Lower leg skin (tissue), 4 donors: ENCODE results near the gene COX4I2. TPM values are rescaled to one million over a fixed set of nuclear protein-coding genes. Genes with fewer than 3 reads are reported as not detected.

Source experiments
- DNase-seq, 2 donors: peaks; one replicate each; pipeline ENCODE4 v3.0.0-alpha.2; 2019; ENCODE audit warnings: low spot score in 2 of 2
- H3K4me3 ChIP-seq: fragments of 200-600 bp; sonication (generic); 2 replicates; pipeline ENCODE4 v1.5.1; 2017; ENCODE audit warnings: mild to moderate bottlenecking, low read depth; ENCODE audit not compliant: poor library complexity, severe bottlenecking
- POLR2A ChIP-seq, 2 donors: fragments of 450-650 bp; IDR thresholded peaks; one replicate each; pipeline ENCODE4 v1.6.1; 2016 to 2017; ENCODE audit warnings: antibody characterized with exemption in 2 of 2, mild to moderate bottlenecking in 1 of 2, moderate library complexity in 1 of 2
- WGBS, 2 donors: methylation state at CpG; one replicate each; pipeline ENCODE4 v1.1.5; 2018; 5-methylcytosine and 5-hydroxymethylcytosine counted together
- intact Hi-C: fragments of 100-400 bp; cut with DNase I; formaldehyde crosslinking; loops from one replicate; pipeline ENCODE4 v1.15.0; 2023; ENCODE audit warnings: low total_unique reads
- total RNA-seq, 4 donors: library from RNA; depleted of rRNA; stranded (reverse); fragments of >200 nt; gene quantifications; one replicate each; pipeline ENCODE4 v1.1.0, GENCODE V29; 2016
- TF ChIP-seq, protein P1 (sequence below), 3 donors: fragments of 450-650 bp; IDR thresholded peaks; one replicate each; pipeline ENCODE4 v1.5.1; 2016; ENCODE audit warnings: antibody characterized with exemption in 3 of 3, mild to moderate bottlenecking in 3 of 3, moderate library complexity in 2 of 3

Gene COX4I2
- total RNA-seq, 4 donors from 2014 or later: 0.67 to 19.0 (median 3.3) TPM

DNA sequence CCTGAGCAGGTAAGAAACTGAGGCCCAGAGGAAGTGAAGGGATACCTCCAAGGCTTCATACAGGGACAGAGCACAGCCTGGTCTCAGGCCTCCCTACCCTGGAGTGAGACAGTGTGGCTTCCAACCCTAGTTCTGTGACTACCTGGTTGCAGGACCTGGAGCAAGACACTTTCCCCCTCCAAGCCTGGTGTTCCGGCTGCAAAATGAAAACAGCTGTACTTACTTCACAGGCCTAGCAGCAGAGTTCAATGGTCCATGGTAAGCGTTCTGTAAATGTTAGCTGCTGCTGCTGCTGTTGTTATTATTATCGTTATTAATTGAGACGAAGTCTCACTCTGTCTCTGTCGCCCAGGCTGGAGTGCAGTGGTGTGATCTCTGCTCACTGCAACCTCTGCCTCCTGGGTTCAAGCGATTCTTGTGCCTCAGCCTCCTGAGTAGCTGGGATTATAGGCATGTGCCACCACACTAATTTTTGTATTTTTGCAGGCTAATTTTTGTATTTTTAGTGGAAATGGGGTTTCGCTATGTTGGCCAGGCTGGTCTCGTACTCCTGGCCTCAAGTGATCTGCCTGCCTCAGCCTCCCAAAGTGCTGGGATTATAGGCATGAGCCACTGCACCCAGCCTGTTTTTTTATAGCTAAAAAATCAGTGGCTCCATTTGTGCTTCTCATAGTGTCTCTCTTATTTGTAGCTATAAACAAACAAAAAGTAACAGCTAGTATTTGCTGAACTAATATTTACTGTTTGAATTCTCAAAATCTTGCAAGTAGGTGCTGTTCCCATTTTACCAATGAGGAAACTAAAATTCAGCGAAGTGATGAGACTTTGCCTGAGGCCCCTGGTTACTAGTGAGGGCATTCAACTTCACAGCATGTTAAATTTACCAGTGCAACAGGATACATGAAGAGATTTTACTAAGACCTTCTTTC lies 41.9 kb downstream of the COX4I2 start:
- intact Hi-C loops: no loop called here
- 87 to 88% methylated on average over 9 of the region's 9 CpGs for WGBS, 2 donors
- TF ChIP-seq, protein P1, sequence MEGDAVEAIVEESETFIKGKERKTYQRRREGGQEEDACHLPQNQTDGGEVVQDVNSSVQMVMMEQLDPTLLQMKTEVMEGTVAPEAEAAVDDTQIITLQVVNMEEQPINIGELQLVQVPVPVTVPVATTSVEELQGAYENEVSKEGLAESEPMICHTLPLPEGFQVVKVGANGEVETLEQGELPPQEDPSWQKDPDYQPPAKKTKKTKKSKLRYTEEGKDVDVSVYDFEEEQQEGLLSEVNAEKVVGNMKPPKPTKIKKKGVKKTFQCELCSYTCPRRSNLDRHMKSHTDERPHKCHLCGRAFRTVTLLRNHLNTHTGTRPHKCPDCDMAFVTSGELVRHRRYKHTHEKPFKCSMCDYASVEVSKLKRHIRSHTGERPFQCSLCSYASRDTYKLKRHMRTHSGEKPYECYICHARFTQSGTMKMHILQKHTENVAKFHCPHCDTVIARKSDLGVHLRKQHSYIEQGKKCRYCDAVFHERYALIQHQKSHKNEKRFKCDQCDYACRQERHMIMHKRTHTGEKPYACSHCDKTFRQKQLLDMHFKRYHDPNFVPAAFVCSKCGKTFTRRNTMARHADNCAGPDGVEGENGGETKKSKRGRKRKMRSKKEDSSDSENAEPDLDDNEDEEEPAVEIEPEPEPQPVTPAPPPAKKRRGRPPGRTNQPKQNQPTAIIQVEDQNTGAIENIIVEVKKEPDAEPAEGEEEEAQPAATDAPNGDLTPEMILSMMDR (IDR thresholded peaks at IDR 0.05): no peak
- TF ChIP-seq POLR2A (IDR thresholded peaks at IDR 0.05): no peak
- H3K4me3 ChIP-seq: no peak overlapping the region
- no peak for DNase-seq

DNA sequence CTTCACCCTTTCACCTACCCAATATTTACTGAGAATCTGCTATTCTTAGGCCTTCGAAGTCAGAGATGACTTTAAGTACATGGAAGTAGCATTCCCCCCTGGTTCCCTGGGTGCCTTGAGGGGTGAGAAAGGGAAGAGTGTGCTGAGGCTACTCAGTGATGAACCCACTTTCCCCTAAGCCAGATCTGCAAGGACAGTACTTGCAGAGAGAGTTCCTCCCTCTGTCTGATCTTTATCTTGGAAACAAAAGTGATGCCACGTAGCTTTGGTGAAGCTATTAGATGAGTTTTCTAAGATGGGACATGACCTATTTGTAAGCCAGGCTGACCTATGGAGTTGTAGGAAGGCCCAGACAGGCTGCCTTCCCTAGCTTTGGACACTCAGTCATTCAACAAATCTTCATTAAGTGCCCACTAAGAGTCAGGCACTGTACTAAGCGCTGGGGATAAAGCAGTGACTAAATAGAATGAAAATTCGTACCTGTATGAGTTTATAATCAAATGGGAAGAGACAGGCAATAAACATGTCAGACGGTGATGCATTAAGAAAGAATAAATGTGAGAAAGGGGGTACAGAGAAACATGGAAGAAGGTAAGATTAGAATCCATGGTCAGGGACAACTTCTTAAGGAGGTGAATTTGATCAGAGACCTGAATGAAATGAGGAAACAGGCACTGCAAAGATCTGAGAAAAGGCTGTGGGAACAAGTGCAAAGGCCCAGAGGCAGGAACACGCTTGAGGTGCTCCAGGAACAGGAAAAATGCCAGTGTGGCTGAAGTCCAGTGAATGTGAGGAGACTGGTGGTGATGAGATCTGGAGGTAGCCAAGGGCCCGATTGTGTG lies 42.8 kb downstream of the COX4I2 start:
- intact Hi-C loops: no loop called here
- no peak overlapping the region for H3K4me3 ChIP-seq
- TF ChIP-seq, protein P1 (IDR thresholded peaks at IDR 0.05): no peak
- TF ChIP-seq POLR2A (IDR thresholded peaks at IDR 0.05): no peak
- no peak for DNase-seq
- WGBS, 2 donors: 78 to 79% methylated on average over 7 of the region's 7 CpGs

DNA sequence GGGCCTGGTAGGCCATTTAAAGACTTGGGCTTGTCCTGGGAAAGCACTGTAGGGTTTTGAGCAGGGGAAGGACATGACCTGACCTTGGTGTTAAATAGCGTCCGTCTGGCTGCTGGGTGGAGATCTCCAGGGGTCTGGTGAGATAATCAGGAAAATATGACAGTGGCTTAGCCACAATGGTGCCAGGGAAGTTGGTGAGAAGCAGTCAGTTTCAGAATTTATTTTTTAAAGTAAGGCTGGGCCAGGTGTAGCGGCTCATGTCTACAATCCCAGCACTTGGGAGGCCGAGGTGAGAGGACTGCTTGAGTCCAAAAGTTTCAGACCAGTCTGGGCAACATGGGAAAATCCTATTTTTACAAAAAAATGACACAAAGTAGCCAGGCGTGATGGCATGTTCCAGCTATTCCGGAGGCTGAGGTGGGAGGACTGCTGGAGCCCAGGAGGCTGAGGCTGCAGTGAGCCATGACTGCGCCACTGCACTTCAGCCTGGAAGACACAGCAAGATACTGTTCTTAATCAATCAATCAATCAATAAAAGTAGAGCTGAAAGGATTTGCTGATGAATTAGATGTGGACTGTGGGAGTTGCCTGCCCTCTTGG lies 43.5 kb downstream of the COX4I2 start:
- intact Hi-C loops: no loop called here
- WGBS, 2 donors: 86 to 87% methylated on average over 7 of the region's 7 CpGs
- TF ChIP-seq, protein P1 (IDR thresholded peaks at IDR 0.05): no peak
- TF ChIP-seq POLR2A (IDR thresholded peaks at IDR 0.05): no peak
- H3K4me3 ChIP-seq: no peak overlapping the region
- DNase-seq: no peak

DNA sequence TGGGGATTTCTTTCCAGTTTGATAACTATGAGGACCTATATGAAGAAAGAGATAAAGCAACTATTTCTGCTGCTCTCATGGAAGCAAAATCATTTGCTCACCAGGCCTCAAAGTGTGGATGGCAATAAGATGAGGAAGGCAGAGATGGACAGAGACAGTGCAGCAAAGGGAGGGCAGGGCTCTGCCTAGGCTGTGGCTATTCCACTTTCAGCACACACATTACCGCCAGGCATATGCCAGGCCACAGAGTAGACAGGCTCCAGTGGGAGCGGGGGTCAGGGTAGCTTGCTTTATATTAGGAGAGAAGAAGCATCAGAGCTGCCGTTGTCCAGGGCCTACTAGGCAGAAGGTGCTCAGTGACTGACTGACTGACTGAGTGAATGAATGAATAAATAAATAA lies 44.1 kb downstream of the COX4I2 start:
- intact Hi-C loops: no loop called here
- H3K4me3 ChIP-seq: no peak overlapping the region
- 92% methylated on average over 3 of the region's 3 CpGs for WGBS, 2 donors
- TF ChIP-seq, protein P1 (IDR thresholded peaks at IDR 0.05): no peak
- no peak for TF ChIP-seq POLR2A (IDR thresholded peaks at IDR 0.05)
- DNase-seq: no peak

DNA sequence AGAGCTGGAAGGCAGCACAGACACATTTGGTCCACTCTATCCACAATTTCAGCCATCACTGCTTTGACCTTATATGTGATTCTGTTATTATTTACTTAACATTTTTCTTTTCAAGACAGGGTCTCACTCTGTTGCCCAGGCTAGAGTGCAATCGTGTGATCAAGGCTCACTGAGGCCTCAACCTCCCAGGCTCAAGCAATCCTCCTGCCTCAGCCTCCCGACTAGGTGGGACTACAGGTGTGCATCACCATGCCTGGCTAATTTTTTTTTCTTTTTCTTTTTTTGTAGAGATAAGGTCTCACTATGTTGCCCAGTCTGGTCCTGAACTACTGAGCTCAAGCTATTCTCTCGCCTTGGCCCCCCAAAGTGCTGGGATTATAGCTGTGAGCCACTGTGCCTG lies 44.6 kb downstream of the COX4I2 start:
- intact Hi-C loops: no loop called here
- 96 to 98% methylated on average over 3 of the region's 3 CpGs for WGBS, 2 donors
- no peak for DNase-seq
- H3K4me3 ChIP-seq: no peak overlapping the region
- TF ChIP-seq, protein P1 (IDR thresholded peaks at IDR 0.05): no peak
- TF ChIP-seq POLR2A (IDR thresholded peaks at IDR 0.05): no peak
